A673 (cell line): ENCODE results near the gene CLK1. TPM values are rescaled to one million over a fixed set of nuclear protein-coding genes. Genes with fewer than 3 reads are reported as not detected.

Experiments used
- BruUV-seq: library from RNA; stranded (reverse); fragments of 400-500 nt; replicated peaks from 2 replicates; lab custom pipeline; 2021; lab: Mats Ljungman, UMichigan
- CTCF ChIA-PET: fragments of 300-600 bp; sonication (Branson Sonifier 250); formaldehyde crosslinking; loops from one replicate; lab custom pipeline; 2022; ENCODE audit warnings: antibody characterized with exemption; lab: Charles Lee
- POLR2A ChIA-PET: fragments of 300-600 bp; sonication (Branson Sonifier 250); formaldehyde crosslinking; loops from one replicate; lab custom pipeline; 2022; ENCODE audit warnings: antibody characterized with exemption; ENCODE audit not compliant: low non-redundant PET; lab: Charles Lee
- DNase-seq: peaks from one replicate; pipeline ENCODE4 v3.0.0-alpha.2; 2015; ENCODE audit warnings: low spot score
- H3K27ac ChIP-seq: fragments of 200-600 bp; sonication (generic); 2 replicates; pipeline ENCODE4 v1.5.1; 2016; ENCODE audit warnings: mixed run types, low read depth, mild to moderate bottlenecking, mixed read lengths, antibody characterized with exemption, low read length; ENCODE audit not compliant: poor library complexity, severe bottlenecking
- H3K27me3 ChIP-seq: fragments of 200-600 bp; sonication (generic); replicated peaks from 2 replicates; pipeline ENCODE4 v1.6.1; 2017; ENCODE audit warnings: mixed run types, low read depth, mild to moderate bottlenecking, mixed read lengths, antibody characterized with exemption, low read length; ENCODE audit not compliant: insufficient read depth, poor library complexity
- H3K36me3 ChIP-seq: fragments of 200-600 bp; sonication (generic); 2 replicates; pipeline ENCODE4 v1.6.1; 2016; ENCODE audit warnings: mixed run types, mild to moderate bottlenecking, mixed read lengths, antibody characterized with exemption, low read length; ENCODE audit not compliant: insufficient read depth, poor library complexity, severe bottlenecking
- H3K4me1 ChIP-seq: fragments of 200-600 bp; sonication (generic); 2 replicates; pipeline ENCODE4 v1.6.1; 2017; ENCODE audit warnings: mixed run types, mild to moderate bottlenecking, mixed read lengths, antibody characterized with exemption, low read length; ENCODE audit not compliant: insufficient read depth, poor library complexity, severe bottlenecking
- H3K4me3 ChIP-seq: fragments of 200-600 bp; sonication (generic); 2 replicates; pipeline ENCODE4 v1.5.1; 2016; ENCODE audit warnings: low read depth, mixed run types, mild to moderate bottlenecking, mixed read lengths, low read length; ENCODE audit not compliant: poor library complexity, severe bottlenecking
- H3K9me3 ChIP-seq: fragments of 200-600 bp; sonication (generic); 2 replicates; pipeline ENCODE4 v1.6.1; 2016; ENCODE audit warnings: mixed run types, low read depth, mild to moderate bottlenecking, mixed read lengths, antibody characterized with exemption, low read length; ENCODE audit not compliant: poor library complexity, severe bottlenecking
- EZH2 ChIP-seq: fragments of 200-600 bp; sonication (generic); IDR thresholded peaks from 2 replicates; pipeline ENCODE4 v1.6.1; 2017; ENCODE audit warnings: borderline replicate concordance, low read depth, mild to moderate bottlenecking, mixed read lengths, antibody characterized with exemption, low read length; ENCODE audit not compliant: poor library complexity, severe bottlenecking
- intact Hi-C: fragments of 100-400 bp; cut with micrococcal nuclease; formaldehyde crosslinking; loops from one replicate; pipeline ENCODE4 v1.10.0; 2022; ENCODE audit not compliant: unreplicated experiment
- total RNA-seq: library from RNA; stranded (reverse); gene quantifications from 2 replicates; pipeline ENCODE4 v1.2.3, GENCODE V29; 2021
- TF ChIP-seq, protein P1 (sequence below): fragments of 300-800, 200-600 bp; sonication (generic); conservative IDR thresholded peaks from 2 replicates; pipeline ENCODE4 v1.5.1; 2017; ENCODE audit warnings: low read depth, mild to moderate bottlenecking, antibody characterized with exemption, low read length, moderate library complexity, mixed read lengths

Gene CLK1
- total RNA-seq, 1 experiment from 2014 or later = 73.3 TPM

DNA sequence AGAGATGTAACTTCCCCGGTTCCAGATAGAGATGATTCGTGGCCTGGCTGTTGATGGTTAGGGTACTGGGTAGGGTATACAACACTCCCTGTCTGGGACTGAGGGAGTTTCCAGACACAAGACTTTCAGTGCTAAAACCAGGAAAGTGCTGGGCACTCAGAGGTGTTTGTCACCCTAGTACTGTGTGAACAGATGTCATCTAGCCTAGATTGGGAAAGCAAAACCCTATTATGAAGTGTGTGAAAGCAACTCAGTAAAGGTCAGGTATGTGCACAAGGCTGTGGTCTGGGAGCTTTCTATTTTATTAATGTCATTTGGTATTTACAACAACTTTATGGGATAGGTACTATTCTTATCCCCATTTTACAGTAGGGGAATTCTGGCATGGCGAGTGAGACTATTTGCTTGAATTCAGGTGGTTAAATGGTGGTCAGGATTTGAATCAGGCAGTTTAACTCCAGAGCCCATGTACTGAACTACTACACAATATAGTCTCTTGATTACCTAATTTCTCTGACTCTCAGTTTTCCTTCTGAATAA lies 50.1 kb downstream of the CLK1 start:
- Histone ChIP-seq H3K36me3 (peaks cover 64% of the 10 kb centered on the region), H3K4me1 (peaks cover 29% of the 10 kb centered on the region), H3K27ac (peak overlapping the region; percentile 3), H3K4me3 (no peak overlapping the region), H3K27me3 (no peaks in the 10 kb centered on the region), H3K9me3 (no peaks in the 10 kb centered on the region)
- no TSS peak for BruUV-seq
- intact Hi-C loops = loop anchor here (5.0 to 10.0 kb wide), 2 partner anchors 300 to 857 kb away; partner anchors contain the start of genes CFLAR, MAIP1 and TYW5
- TF ChIP-seq, protein P1, sequence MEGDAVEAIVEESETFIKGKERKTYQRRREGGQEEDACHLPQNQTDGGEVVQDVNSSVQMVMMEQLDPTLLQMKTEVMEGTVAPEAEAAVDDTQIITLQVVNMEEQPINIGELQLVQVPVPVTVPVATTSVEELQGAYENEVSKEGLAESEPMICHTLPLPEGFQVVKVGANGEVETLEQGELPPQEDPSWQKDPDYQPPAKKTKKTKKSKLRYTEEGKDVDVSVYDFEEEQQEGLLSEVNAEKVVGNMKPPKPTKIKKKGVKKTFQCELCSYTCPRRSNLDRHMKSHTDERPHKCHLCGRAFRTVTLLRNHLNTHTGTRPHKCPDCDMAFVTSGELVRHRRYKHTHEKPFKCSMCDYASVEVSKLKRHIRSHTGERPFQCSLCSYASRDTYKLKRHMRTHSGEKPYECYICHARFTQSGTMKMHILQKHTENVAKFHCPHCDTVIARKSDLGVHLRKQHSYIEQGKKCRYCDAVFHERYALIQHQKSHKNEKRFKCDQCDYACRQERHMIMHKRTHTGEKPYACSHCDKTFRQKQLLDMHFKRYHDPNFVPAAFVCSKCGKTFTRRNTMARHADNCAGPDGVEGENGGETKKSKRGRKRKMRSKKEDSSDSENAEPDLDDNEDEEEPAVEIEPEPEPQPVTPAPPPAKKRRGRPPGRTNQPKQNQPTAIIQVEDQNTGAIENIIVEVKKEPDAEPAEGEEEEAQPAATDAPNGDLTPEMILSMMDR = no peak
- no peak for TF ChIP-seq EZH2
- DNase-seq = no peak
- ChIA-PET CTCF (no interaction called here), POLR2A (no interaction called here)

GRCh38 chr2:200812122-200813022 lies 52.1 kb downstream of the CLK1 start:
- Histone ChIP-seq H3K4me1 (peaks cover 29% of the 10 kb centered on the region), H3K27ac (peak overlapping the region; percentile 99), H3K27me3 (no peaks in the 10 kb centered on the region), H3K9me3 (no peaks in the 10 kb centered on the region), H3K36me3 (peaks cover 45% of the 10 kb centered on the region), H3K4me3 (peak overlapping the region; percentile 95)
- intact Hi-C loops = loop anchor here (5.0 to 10.0 kb wide), 2 partner anchors 302 to 855 kb away; partner anchors contain the start of genes CFLAR, MAIP1 and TYW5
- no TSS peak for BruUV-seq
- ChIA-PET CTCF (no interaction called here), POLR2A (no interaction called here)
- TF ChIP-seq, protein P1 = no peak; the same call in 1 of the 2 replicates
- TF ChIP-seq EZH2 = no peak
- peak; percentile 58 for DNase-seq

DNA sequence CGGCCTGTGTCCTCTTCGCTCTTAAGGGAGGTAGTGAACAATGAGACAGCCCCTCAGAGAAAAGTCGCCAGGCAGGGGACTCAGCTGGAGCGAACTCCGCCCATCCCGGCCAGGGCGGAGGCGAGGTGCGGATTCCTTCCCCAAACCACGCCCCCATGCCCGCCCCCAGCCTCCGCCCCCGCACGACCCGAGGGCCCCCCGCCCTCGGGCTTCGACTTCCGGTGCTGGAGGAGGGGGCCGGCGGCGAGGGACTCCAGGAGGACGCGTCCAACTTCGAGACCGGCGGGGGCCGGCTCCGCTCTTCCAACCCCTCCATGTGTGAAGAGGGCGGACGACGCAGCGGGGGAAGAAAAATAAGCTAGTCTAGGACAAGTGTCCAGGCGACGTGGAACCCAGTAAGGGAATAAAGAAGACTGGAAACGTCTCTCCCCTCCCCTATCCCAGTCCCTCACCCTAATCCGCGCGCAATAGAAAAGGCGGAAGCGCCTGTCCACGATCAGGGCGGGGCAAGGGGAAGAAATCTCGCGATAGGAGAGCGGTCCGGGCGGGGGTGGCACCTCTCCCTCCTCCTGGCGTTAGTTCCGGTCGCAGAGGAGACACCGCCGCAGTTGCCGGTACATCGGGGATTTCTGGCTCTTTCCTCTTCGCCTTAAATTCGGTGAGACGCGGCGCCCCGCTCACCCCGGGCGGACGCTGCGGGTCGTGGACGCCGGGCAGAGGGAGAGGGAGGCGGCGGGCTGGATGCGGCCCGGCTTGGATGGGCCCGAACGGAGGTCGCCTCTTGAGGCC lies 52.9 kb downstream of the CLK1 start, which contains the start of gene BZW1:
Gene BZW1 (plus strand): TSS at position 578 of the 789 bp plus-strand sequence. CDS start 1,308 bp downstream, outside the sequence.
- CTCF ChIA-PET = no interaction called here
- BruUV-seq = no TSS peak

More for the DNA sequence above, 52.9 kb downstream of the CLK1 start, which contains the start of gene BZW1:
- peak within 1 kb of the TSS; percentile 99 for H3K27ac ChIP-seq
- intact Hi-C loops = loop anchor here (2.0 to 10.0 kb wide), 4 partner anchors 51 to 854 kb away; partner anchors contain the start of genes CFLAR, MAIP1 and TYW5
- TF ChIP-seq, protein P1 = no peak
- TF ChIP-seq EZH2 = no peak
- H3K36me3 ChIP-seq = peaks cover 36% of the 10 kb centered on the region
- peaks cover 29% of the 10 kb centered on the region for H3K4me1 ChIP-seq
- no peaks in the 10 kb centered on the region for H3K9me3 ChIP-seq
- DNase-seq = peak; percentile 98
- H3K27me3 ChIP-seq = no peaks in the 10 kb centered on the region
- peak within 1 kb of the TSS; percentile 95 for H3K4me3 ChIP-seq
- POLR2A ChIA-PET = interaction anchor here (0.6 kb wide), 1 partner anchor 1506 kb away, joined by 5 read pairs; no protein-coding TSS in a partner anchor
